PC-9 (cell line): ENCODE results near the gene GNAQ.

ENCODE experiments used
- EZH2 ChIP-seq: fragments of 200-600 bp; sonication (generic); IDR thresholded peaks from 2 replicates; pipeline ENCODE4 v1.8.0; 2017; ENCODE audit warnings: antibody characterized with exemption, low read depth
- TF ChIP-seq, protein P1 (sequence below): fragments of 200-600 bp; sonication (generic); conservative IDR thresholded peaks from 2 replicates; pipeline ENCODE4 v1.6.1; 2017; ENCODE audit warnings: mixed run types, antibody characterized with exemption, mild to moderate bottlenecking, moderate library complexity

DNA sequence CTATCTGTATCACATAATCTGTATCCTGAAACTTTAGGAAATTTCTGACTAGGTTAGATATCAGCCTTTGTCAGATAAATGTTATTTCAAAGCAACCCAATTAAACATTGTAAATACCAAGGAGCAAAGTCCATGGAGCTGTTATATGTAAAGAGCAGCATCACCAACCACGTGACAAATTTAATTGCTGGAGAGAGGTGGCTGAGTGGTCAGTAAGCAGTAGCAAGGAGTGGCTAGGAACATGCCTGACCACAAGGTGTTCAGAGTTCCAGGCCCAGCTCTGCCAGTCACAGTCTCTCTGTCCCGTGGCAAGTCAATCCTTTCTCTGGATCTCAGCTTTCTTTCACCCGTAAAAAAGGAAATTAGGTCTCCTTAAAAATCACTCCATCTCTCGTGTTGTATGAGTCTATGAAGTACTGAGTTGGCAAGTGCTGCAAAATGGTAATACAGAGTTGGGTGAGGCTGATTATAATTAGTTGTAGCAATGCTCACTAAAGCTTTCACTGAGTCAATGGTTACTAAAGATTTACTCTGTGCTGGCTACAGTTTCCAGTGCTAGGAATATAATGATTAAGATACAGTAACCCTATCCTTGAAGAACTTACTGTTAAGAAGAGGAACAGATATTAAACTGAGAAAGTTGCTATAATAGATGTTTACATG lies 166.1 kb downstream of the GNAQ start:
- TF ChIP-seq, protein P1, sequence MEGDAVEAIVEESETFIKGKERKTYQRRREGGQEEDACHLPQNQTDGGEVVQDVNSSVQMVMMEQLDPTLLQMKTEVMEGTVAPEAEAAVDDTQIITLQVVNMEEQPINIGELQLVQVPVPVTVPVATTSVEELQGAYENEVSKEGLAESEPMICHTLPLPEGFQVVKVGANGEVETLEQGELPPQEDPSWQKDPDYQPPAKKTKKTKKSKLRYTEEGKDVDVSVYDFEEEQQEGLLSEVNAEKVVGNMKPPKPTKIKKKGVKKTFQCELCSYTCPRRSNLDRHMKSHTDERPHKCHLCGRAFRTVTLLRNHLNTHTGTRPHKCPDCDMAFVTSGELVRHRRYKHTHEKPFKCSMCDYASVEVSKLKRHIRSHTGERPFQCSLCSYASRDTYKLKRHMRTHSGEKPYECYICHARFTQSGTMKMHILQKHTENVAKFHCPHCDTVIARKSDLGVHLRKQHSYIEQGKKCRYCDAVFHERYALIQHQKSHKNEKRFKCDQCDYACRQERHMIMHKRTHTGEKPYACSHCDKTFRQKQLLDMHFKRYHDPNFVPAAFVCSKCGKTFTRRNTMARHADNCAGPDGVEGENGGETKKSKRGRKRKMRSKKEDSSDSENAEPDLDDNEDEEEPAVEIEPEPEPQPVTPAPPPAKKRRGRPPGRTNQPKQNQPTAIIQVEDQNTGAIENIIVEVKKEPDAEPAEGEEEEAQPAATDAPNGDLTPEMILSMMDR = no peak
- no peak for TF ChIP-seq EZH2
